ENCODE measurements around the gene OR51E2.

Gene OR51E2

DNA sequence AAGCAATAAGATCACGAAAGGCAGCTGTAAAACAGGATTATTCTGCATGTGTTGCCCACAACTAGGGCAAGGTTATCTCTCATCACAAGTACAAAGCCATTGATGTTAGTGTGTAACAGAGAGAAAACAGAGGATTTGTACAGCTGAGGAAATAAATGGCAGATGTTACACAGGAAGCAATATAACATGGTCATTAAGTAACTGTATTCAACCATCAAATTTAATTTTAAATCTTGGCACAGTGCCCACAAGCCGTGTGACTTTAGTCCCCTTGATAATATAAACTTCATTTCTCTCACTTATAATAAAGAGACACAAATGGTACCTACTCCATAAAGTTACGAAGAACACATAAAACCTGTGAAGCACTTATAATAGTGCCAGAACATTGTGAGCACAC is 17.3 kb downstream of the OR51E2 start:
- Histone ChIP-seq H3K4me2 (ENCODE audit: low read depth, low read length, poor library complexity, severe bottlenecking) (no peak overlapping the region), H3K79me2 (ENCODE audit: insufficient read depth, low read length) (no peaks in the 10 kb centered on the region), H2AFZ (ENCODE audit: low read length) (no peak overlapping the region), H3K36me3 (ENCODE audit: insufficient read depth, low read length) (no peaks in the 10 kb centered on the region), H3K9me3 (ENCODE audit: insufficient read depth, low read depth, low read length) (no peaks in the 10 kb centered on the region), H3K27me3 (ENCODE audit: insufficient read depth, low read length, poor library complexity, severe bottlenecking) (no peaks in the 10 kb centered on the region), H3K4me3 (ENCODE audit: low read length, poor library complexity, severe bottlenecking) (no peak overlapping the region), H4K20me1 (ENCODE audit: insufficient read depth, low read length, poor library complexity, severe bottlenecking) (no peaks in the 10 kb centered on the region), H3K4me1 (ENCODE audit: insufficient read depth, low read length, poor library complexity, severe bottlenecking) (no peaks in the 10 kb centered on the region), H3F3A (ENCODE audit: low read depth) (no peaks in the 10 kb centered on the region), H3K9me2 (replicated peaks; ENCODE audit: low read depth, low read length) (no peaks in the 10 kb centered on the region), H3K9ac (ENCODE audit: low read depth, low read length, poor library complexity, severe bottlenecking) (no peak overlapping the region)
- TF ChIP-seq EZH2phosphoT487 (IDR thresholded peaks at IDR 0.05; ENCODE audit: borderline replicate concordance) = no peak

- Histone ChIP-seq H2AFZ (ENCODE audit: low read length) (no peak overlapping the region), H3F3A (ENCODE audit: low read depth) (no peaks in the 10 kb centered on the region), H3K79me2 (ENCODE audit: insufficient read depth, low read length) (no peaks in the 10 kb centered on the region), H3K4me2 (ENCODE audit: low read depth, low read length, poor library complexity, severe bottlenecking) (no peak overlapping the region), H3K9me3 (ENCODE audit: insufficient read depth, low read depth, low read length) (no peaks in the 10 kb centered on the region), H3K4me3 (ENCODE audit: low read length, poor library complexity, severe bottlenecking) (no peak overlapping the region), H3K36me3 (ENCODE audit: insufficient read depth, low read length) (no peaks in the 10 kb centered on the region), H3K9ac (ENCODE audit: low read depth, low read length, poor library complexity, severe bottlenecking) (no peak overlapping the region), H4K20me1 (ENCODE audit: insufficient read depth, low read length, poor library complexity, severe bottlenecking) (no peaks in the 10 kb centered on the region), H3K4me1 (ENCODE audit: insufficient read depth, low read length, poor library complexity, severe bottlenecking) (no peaks in the 10 kb centered on the region), H3K27me3 (ENCODE audit: insufficient read depth, low read length, poor library complexity, severe bottlenecking) (no peaks in the 10 kb centered on the region), H3K9me2 (replicated peaks; ENCODE audit: low read depth, low read length) (no peaks in the 10 kb centered on the region)
- TF ChIP-seq, protein P1, sequence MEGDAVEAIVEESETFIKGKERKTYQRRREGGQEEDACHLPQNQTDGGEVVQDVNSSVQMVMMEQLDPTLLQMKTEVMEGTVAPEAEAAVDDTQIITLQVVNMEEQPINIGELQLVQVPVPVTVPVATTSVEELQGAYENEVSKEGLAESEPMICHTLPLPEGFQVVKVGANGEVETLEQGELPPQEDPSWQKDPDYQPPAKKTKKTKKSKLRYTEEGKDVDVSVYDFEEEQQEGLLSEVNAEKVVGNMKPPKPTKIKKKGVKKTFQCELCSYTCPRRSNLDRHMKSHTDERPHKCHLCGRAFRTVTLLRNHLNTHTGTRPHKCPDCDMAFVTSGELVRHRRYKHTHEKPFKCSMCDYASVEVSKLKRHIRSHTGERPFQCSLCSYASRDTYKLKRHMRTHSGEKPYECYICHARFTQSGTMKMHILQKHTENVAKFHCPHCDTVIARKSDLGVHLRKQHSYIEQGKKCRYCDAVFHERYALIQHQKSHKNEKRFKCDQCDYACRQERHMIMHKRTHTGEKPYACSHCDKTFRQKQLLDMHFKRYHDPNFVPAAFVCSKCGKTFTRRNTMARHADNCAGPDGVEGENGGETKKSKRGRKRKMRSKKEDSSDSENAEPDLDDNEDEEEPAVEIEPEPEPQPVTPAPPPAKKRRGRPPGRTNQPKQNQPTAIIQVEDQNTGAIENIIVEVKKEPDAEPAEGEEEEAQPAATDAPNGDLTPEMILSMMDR (conservative IDR thresholded peaks at IDR 0.05; ENCODE audit: low read length) = no peak
- no peak for TF ChIP-seq EZH2phosphoT487 (IDR thresholded peaks at IDR 0.05; ENCODE audit: borderline replicate concordance)
These were observed 19.7 kb downstream of the OR51E2 start for GRCh38 chr11:4677948-4678347.

DNA sequence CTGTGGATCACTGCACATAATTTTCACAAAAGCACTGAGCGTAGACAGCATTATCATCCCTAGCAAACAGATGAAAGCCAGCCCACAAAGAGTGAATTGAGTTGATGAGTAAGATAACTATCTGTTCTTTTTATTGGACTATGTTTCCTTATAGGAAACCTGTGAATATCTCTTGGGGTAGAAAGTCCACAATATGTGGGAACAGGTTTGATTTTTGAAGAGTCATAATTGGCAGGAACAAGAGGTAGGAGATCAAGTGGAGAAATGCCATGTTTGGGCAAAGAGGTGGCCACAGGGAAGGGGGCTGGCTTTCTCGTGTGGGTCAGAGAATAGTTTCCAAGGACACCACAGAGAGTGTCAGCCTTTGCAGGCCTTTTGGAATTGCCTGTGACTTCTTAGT is 23.9 kb downstream of the OR51E2 start:
- Histone ChIP-seq H2AFZ (ENCODE audit: low read length) (no peak overlapping the region), H4K20me1 (ENCODE audit: insufficient read depth, low read length, poor library complexity, severe bottlenecking) (no peaks in the 10 kb centered on the region)

GRCh38 chr11:4672470-4672869 is 25.2 kb downstream of the OR51E2 start:
- Histone ChIP-seq H3F3A (ENCODE audit: low read depth) (no peaks in the 10 kb centered on the region), H3K36me3 (ENCODE audit: insufficient read depth, low read length) (no peaks in the 10 kb centered on the region), H4K20me1 (ENCODE audit: insufficient read depth, low read length, poor library complexity, severe bottlenecking) (no peaks in the 10 kb centered on the region), H3K27me3 (ENCODE audit: insufficient read depth, low read length, poor library complexity, severe bottlenecking) (no peaks in the 10 kb centered on the region), H3K9me2 (replicated peaks; ENCODE audit: low read depth, low read length) (no peaks in the 10 kb centered on the region), H3K9ac (ENCODE audit: low read depth, low read length, poor library complexity, severe bottlenecking) (no peak overlapping the region), H2AFZ (ENCODE audit: low read length) (no peak overlapping the region), H3K4me1 (ENCODE audit: insufficient read depth, low read length, poor library complexity, severe bottlenecking) (no peaks in the 10 kb centered on the region), H3K4me3 (ENCODE audit: low read length, poor library complexity, severe bottlenecking) (no peak overlapping the region), H3K4me2 (ENCODE audit: low read depth, low read length, poor library complexity, severe bottlenecking) (no peak overlapping the region), H3K79me2 (ENCODE audit: insufficient read depth, low read length) (no peaks in the 10 kb centered on the region), H3K9me3 (ENCODE audit: insufficient read depth, low read depth, low read length) (no peaks in the 10 kb centered on the region)
- no peak for TF ChIP-seq EZH2phosphoT487 (IDR thresholded peaks at IDR 0.05; ENCODE audit: borderline replicate concordance)
- TF ChIP-seq, protein P1 (conservative IDR thresholded peaks at IDR 0.05; ENCODE audit: low read length) = no peak

More for the DNA sequence above, 23.9 kb downstream of the OR51E2 start:
- Histone ChIP-seq H3K4me1 (ENCODE audit: insufficient read depth, low read length, poor library complexity, severe bottlenecking) (no peaks in the 10 kb centered on the region), H3F3A (ENCODE audit: low read depth) (no peaks in the 10 kb centered on the region), H3K9me3 (ENCODE audit: insufficient read depth, low read depth, low read length) (no peaks in the 10 kb centered on the region), H3K27me3 (ENCODE audit: insufficient read depth, low read length, poor library complexity, severe bottlenecking) (no peaks in the 10 kb centered on the region), H3K4me2 (ENCODE audit: low read depth, low read length, poor library complexity, severe bottlenecking) (no peak overlapping the region), H3K79me2 (ENCODE audit: insufficient read depth, low read length) (no peaks in the 10 kb centered on the region), H3K9me2 (replicated peaks; ENCODE audit: low read depth, low read length) (no peaks in the 10 kb centered on the region), H3K9ac (ENCODE audit: low read depth, low read length, poor library complexity, severe bottlenecking) (no peak overlapping the region), H3K4me3 (ENCODE audit: low read length, poor library complexity, severe bottlenecking) (no peak overlapping the region), H3K36me3 (ENCODE audit: insufficient read depth, low read length) (no peaks in the 10 kb centered on the region)
- TF ChIP-seq EZH2phosphoT487 (IDR thresholded peaks at IDR 0.05; ENCODE audit: borderline replicate concordance) = no peak
- TF ChIP-seq, protein P1 (conservative IDR thresholded peaks at IDR 0.05; ENCODE audit: low read length) = no peak

Measured in Loucy (cell line).